HG02840 (cell line): Measurements from ENCODE around the gene TNK2.

Source experiments
- ATAC-seq: cut with Tn5 transposase; IDR thresholded peaks from one replicate; pipeline ENCODE4 v1.9.1; 2021; ENCODE audit warnings: mild to moderate bottlenecking, moderate library complexity, moderate number of reproducible peaks; ENCODE audit not compliant: unreplicated experiment, low FRiP score

TNK2 gene

GRCh38 chr3:195886181-195887141 is 21.9 kb downstream of the TNK2 start:
- ATAC-seq = no peak

DNA sequence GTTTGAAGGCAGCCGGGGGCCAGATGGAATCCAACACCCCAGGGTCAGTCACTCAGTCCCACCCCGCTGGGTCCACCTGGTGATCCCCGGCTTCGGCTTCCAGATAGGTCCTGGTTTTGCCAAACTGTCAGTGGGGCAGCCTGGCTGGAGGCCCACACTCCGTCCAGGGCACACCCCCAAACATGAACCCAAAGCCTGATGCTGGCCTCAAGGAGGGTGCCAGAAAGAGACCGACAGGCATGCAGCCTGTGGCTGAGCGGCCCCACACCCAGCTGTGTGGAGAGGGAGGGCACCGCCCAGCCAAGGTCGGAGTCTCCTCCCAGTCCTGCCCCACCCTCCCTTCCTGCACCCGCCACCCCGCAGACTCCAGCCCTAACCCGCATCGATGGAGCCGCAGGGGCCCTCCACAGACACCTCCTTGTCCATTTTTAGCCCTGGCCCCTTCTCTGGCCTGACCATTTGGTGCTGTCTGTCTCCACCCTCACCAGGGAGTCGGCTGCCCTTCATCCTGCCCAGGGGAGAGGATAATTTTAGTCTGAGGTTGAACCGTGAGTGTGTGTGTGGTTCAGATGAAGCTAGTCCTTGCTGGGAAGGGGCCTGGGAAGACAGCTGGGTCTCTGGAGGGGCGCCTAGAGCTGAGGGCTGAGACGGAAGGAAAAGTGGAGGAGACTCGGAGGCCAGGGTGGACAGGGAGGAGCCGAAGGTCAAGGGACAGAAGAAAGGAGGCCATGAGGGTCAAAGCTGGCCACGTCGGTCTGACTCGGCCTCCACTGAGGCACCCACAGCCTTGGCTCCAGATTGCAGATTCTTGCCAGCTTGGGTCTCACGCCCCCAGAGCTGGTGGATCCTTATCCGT is 23.1 kb downstream of the TNK2 start:
- ATAC-seq = no peak

DNA sequence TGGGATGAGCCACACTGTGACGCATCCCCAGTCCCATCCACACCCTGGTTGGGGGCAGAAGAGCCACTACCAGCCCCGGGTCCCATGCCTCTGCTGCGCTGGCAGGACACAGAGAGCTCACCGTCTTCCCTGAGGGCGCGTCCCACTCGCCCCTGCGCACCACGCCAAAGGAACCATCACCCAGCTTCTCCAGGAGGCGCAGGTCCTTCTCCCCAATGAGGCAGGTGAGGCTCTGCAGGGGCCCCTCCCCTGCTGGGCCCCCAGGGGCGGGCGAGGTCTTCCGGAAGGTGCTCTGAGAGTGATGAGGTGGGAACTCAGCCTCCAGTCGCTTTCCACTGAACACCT is 23.7 kb downstream of the TNK2 start:
- ATAC-seq = no peak

GRCh38 chr3:195883801-195884200 is 24.6 kb downstream of the TNK2 start:
- no peak for ATAC-seq

GRCh38 chr3:195883160-195883559 is 25.2 kb downstream of the TNK2 start:
- ATAC-seq = no peak

DNA sequence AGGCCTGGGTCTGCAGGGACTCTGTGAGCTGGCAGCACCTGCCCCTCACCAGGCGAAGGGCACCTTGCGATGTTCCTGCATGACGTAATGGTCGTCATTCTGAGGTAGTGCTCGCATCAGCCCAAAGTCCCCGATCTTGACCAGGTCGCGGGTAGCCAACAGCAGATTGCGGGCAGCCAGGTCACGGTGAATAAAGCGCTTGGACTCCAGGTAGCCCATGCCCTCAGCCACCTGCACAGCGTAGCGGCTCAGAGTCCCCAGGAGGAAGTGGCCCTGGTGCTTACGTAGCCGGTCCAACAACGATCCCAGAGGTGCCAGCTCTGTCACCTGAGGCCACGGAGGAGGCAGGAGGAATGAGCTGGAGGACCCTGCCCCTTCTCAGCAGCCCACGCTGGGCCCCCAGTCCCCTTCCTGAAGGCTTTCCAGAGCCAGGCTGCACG is 26.3 kb downstream of the TNK2 start:
- ATAC-seq = no peak

DNA sequence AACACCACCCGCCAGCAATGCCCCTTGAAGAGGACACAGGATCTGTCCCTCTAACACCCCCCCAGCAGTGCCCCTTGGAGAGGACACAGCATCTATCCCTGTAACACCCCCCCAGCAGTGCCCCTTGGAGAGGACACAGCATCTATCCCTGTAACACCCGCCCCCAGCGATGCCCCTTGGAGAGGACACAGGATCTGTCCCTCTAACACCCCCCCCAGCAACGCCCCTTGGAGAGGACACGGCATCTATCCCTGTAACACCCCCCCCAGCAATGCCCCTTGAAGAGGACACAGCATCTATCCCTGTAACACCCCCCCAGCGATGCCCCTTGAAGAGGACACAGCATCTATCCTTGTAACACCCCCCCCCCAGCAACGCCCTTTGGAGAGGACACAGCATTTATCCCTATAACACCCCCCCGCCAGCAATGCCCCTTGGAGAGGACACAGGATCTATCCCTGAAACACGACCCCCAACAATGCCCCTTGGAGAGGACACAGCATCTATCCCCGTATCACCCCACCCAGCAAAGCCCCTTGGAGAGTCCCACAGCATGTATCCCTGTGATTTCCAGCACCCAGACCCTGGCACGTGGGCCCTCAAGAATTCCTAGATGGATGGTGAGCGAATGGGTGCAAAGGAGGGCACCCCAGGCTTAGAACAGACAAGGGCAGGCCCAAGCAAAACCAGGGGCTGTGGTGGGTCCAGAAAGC is 26.9 kb downstream of the TNK2 start:
- no peak for ATAC-seq

DNA sequence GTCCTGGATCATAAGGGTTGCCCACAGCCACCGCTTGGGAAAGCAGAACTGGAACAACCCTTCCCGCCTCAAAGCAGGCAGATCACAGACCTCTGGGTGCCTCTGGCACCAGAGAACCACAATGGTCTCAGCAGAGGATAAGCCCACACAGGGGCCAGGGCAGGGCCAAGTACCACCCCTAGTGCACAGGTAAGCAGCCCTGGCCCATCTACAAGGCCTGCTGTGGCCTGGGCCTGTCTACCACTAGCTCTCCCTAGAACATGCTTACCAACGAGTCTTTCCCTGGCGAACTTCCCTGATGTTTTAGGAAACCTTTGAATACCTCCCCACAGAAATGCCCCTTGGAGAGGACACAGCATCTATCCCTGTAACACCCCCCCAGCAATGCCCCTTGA is 28.3 kb downstream of the TNK2 start:
- ATAC-seq = no peak

DNA sequence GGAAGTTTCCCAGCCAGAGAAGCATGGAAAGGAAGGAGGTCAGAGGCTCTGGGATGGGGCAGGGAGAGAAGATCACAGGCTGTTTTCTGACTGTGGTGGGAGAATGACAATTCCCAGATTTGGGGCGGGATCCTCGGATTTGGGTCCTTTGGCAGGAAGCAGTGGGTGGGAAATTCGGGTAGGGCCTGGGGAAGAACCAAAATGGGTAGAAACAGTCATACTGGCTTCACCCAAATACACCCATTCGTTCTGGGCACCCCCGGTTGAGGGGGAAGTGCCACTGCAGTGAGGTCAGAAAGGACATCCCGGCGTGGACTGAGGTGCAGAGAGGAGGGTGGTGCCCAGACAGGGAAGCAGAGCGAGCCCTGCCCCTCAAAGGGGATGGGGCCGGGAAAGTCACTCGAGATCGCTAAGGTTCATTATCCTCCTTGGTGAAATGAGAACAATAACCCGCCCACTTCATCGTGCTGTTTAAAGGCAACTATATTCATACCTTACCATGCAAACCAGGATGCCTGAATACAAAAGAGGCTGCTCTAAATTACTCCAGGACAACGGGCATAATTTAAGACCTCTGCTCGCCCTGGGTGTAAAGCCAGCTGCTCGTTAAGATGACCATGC is 28.8 kb downstream of the TNK2 start:
- no peak for ATAC-seq

- ATAC-seq = no peak
These were observed 29.7 kb downstream of the TNK2 start for GRCh38 chr3:195878424-195879274.

DNA sequence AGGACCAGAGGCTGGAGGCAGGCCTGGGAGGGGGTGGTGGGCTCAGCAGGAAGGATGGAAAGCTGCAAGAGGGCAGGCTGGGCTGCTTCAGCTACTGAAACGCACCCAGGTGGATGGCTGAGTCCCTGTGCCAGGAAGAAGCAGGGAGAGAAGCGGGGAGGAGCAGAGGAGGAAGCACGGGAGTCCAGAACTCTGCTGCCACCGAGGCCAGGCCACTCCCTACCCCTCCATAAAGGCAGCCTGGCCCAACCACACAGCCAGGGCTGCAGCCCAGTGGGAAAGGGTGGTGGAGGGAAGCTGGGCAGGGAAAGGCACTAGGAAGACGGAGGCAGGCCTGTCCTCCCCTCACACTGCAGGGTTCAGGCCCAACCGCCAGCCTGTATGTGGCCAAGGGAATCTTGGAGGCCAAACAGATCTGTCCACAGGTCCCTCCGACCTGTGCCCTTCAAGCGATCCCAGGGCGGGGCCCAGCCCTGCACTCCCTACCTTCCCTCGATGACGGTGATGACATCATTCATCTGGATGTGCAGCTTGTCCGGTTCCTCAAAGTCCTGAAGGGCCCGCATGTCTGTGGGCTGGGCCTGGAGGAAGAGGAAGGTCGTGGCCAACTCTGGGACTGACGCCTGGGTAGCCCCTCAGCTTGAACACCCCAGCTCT is 30.5 kb downstream of the TNK2 start:
- no peak for ATAC-seq

DNA sequence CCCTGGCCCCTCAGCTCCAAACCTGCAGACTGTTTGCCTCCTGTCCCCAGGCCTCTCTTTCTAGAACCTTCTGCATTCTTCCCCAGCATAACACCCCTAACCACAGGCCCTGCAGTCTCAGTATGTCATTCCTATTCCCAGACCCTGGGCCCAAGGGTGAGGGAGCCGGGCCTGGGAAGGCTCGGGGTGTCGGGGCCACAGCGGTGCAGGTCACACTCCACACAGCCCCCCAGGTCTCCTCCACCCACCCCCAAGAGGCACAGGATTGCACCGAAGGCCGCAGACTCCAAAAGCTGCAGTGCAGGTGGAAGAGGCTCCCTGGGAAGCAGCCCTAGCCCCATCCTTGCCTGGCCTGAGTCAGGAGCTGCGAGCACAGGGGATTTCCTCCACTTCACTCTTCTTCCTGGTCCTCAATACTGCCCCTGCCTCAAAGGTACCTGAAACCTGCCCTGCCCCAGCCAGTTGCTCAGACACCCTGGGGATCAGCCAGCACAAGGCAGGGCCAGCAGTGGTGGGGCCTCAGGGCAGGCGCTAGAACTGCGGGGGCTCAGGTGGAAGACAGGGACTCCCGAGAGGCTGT is 31.1 kb downstream of the TNK2 start:
- no peak for ATAC-seq

DNA sequence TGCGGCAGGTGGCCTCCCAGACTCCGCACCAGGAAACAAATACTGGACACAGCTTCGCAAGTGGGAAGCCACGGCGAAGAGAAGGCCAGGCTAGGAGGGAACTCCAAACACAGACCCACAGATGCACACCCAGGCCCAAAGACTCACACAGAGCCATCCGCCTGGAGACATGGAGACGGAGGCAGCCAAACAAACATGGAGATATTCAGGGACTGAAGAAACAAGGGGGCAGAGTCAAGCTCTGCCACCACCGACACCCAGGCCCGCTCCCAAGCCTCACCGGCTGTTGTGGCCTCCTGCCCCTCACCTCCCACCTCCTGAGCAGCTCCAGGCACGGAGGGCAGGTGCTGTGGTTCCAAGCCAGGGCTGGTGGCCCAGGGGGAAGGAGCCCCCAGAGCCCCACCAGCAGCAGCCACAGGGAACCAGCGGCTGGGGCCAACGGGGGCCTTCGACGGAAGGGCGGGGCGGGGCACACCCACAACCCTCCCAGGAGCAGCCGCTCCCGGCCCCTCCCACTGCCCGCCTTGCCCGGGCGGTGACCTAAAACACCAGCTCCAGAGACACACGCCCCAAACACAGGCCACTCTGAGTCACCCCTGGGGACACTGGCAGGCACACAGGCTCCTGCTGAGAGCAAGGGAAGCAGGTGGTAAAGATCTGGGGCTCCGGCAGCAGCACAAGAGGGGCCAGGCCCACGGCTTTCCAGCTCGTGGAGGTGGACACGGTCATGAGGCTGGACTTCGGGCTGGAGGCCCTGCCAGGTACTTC is 31.9 kb downstream of the TNK2 start:
- ATAC-seq = no peak

DNA sequence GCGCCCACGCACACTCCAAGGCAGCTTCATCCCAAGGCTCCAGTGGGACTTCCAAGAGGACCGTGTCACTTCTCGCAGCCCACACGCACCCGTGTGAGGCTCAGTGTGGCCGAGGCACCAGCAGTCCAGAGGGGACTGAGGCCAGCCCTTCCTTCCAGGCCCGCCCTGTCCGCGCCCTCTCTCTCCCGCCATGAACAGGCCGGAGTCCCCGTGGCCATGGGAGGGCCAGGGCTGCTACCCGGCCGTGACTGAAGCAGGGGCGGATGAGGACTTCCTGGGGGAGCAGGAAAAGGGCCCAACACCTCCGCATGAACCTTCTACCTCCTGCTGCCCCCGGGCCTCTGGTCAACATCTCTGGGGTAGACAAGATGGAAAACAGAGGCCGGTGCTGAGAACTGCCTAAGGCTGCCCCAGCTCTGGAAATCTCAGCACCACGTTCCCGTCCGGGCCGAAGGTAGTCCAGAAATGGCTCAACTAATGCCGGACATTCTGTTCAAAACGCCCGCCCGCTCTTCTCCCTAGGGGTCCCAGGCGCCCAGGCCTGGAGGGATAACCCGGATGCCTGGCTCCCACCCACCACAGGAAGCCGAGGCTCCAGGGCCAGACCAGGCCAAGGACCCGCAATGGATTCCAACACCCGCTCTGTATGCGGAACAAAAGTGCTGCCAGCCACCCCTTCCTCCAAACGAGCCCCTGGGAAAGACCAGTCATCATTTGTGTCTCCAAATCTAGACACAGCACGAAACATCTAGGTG is 32.7 kb downstream of the TNK2 start:
- ATAC-seq = no peak

GRCh38 chr3:195873971-195874370 is 34.4 kb downstream of the TNK2 start:
- ATAC-seq = no peak

GRCh38 chr3:195873281-195873887 is 35.0 kb downstream of the TNK2 start:
- no peak for ATAC-seq

DNA sequence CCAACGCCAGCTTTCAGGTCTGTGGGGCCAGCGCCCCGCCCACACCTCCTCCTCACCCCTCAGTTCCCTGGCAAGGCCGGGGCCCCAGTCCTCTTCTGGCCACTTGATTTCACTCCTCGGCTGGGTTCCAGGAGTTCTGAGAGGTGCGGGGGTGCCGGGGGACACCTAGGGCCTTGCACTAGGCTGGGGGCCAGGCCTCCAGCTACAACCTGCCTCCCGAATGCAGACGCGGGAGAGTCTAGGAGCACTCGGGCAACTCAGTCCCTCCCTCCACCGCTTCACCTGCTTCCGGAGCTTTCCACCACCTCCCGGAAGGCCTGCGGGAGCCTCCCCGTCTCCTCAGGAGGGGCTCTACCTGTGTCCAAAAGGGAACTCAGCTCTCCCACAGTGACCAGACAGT is 35.6 kb downstream of the TNK2 start:
- ATAC-seq = no peak
